IPS-18a (cell line): ENCODE data around the gene B9D1.

Source experiments
- H3K27ac ChIP-seq: one replicate; pipeline ENCODE4 v1.5.1; 2013; ENCODE audit warnings: low read length
- H3K27me3 ChIP-seq: one replicate; pipeline ENCODE4 v1.6.1; 2013; ENCODE audit warnings: mild to moderate bottlenecking, low read length; ENCODE audit not compliant: control insufficient read depth, insufficient read depth
- H3K36me3 ChIP-seq: one replicate; pipeline ENCODE4 v1.6.1; 2013; ENCODE audit warnings: low read depth, low read length; ENCODE audit not compliant: control insufficient read depth
- H3K4me1 ChIP-seq: one replicate; pipeline ENCODE4 v1.6.1; 2013; ENCODE audit warnings: low read depth, low read length; ENCODE audit not compliant: control insufficient read depth
- H3K4me3 ChIP-seq: one replicate; pipeline ENCODE4 v1.5.1; 2013; ENCODE audit warnings: low read length
- H3K9ac ChIP-seq: one replicate; pipeline ENCODE4 v1.6.1; 2013; ENCODE audit warnings: mild to moderate bottlenecking, low read length, moderate library complexity
- H3K9me3 ChIP-seq: one replicate; pipeline ENCODE4 v1.6.1; 2013; ENCODE audit warnings: low read depth, low read length; ENCODE audit not compliant: control insufficient read depth

Gene B9D1

GRCh38 chr17:19318611-19319010, 43.9 kb downstream of the B9D1 start:
- H3K27ac ChIP-seq, result no peak overlapping the region
- no peak overlapping the region for H3K4me3 ChIP-seq
- H3K4me1 ChIP-seq, result peaks cover 20% of the 10 kb centered on the region
- no peaks in the 10 kb centered on the region for H3K9me3 ChIP-seq
- H3K27me3 ChIP-seq, result no peaks in the 10 kb centered on the region
- peaks cover 6% of the 10 kb centered on the region for H3K36me3 ChIP-seq
- H3K9ac ChIP-seq, result no peak overlapping the region

GRCh38 chr17:19317359-19318095, 45.0 kb downstream of the B9D1 start:
- Histone ChIP-seq H3K27ac (peak overlapping the region; percentile 16), H3K36me3 (peaks cover 7% of the 10 kb centered on the region), H3K9ac (no peak overlapping the region), H3K27me3 (no peaks in the 10 kb centered on the region), H3K9me3 (no peaks in the 10 kb centered on the region), H3K4me1 (peaks cover 20% of the 10 kb centered on the region), H3K4me3 (no peak overlapping the region)

- H3K4me3 ChIP-seq, result no peak overlapping the region
- no peak overlapping the region for H3K9ac ChIP-seq
- H3K27ac ChIP-seq, result no peak overlapping the region
Observed at GRCh38 chr17:19316761-19317358, 45.7 kb downstream of the B9D1 start.

GRCh38 chr17:19315104-19315503, 47.4 kb downstream of the B9D1 start:
- H3K27me3 ChIP-seq, result no peaks in the 10 kb centered on the region
- no peak overlapping the region for H3K4me3 ChIP-seq
- no peaks in the 10 kb centered on the region for H3K9me3 ChIP-seq
- H3K27ac ChIP-seq, result no peak overlapping the region
- H3K9ac ChIP-seq, result no peak overlapping the region
- peaks cover 17% of the 10 kb centered on the region for H3K36me3 ChIP-seq
- peaks cover 20% of the 10 kb centered on the region for H3K4me1 ChIP-seq

More at GRCh38 chr17:19316761-19317358, 45.7 kb downstream of the B9D1 start:
- Histone ChIP-seq H3K27me3 (no peaks in the 10 kb centered on the region), H3K4me1 (peaks cover 20% of the 10 kb centered on the region), H3K36me3 (peaks cover 13% of the 10 kb centered on the region), H3K9me3 (no peaks in the 10 kb centered on the region)

- peaks cover 20% of the 10 kb centered on the region for H3K4me1 ChIP-seq
- no peak overlapping the region for H3K27ac ChIP-seq
- H3K9ac ChIP-seq, result no peak overlapping the region
- no peaks in the 10 kb centered on the region for H3K27me3 ChIP-seq
- peaks cover 17% of the 10 kb centered on the region for H3K36me3 ChIP-seq
- H3K9me3 ChIP-seq, result no peaks in the 10 kb centered on the region
- no peak overlapping the region for H3K4me3 ChIP-seq
Observed at GRCh38 chr17:19313746-19314651, 48.5 kb downstream of the B9D1 start.

- Histone ChIP-seq H3K36me3 (peaks cover 17% of the 10 kb centered on the region), H3K9me3 (no peaks in the 10 kb centered on the region), H3K27ac (no peak overlapping the region), H3K4me1 (peaks cover 20% of the 10 kb centered on the region), H3K27me3 (no peaks in the 10 kb centered on the region), H3K9ac (no peak overlapping the region), H3K4me3 (no peak overlapping the region)
Observed at GRCh38 chr17:19313066-19313745, 49.3 kb downstream of the B9D1 start.

- no peaks in the 10 kb centered on the region for H3K27me3 ChIP-seq
- H3K27ac ChIP-seq, result no peak overlapping the region
- no peaks in the 10 kb centered on the region for H3K9me3 ChIP-seq
- no peak overlapping the region for H3K4me3 ChIP-seq
- H3K9ac ChIP-seq, result no peak overlapping the region
- H3K4me1 ChIP-seq, result peaks cover 12% of the 10 kb centered on the region
- H3K36me3 ChIP-seq, result peaks cover 17% of the 10 kb centered on the region
Observed at GRCh38 chr17:19312406-19312805, 50.1 kb downstream of the B9D1 start.

- H3K9ac ChIP-seq, result no peak overlapping the region
- H3K4me1 ChIP-seq, result peaks cover 6% of the 10 kb centered on the region
- H3K4me3 ChIP-seq, result no peak overlapping the region
- H3K27ac ChIP-seq, result no peak overlapping the region
- H3K27me3 ChIP-seq, result no peaks in the 10 kb centered on the region
- H3K36me3 ChIP-seq, result peaks cover 17% of the 10 kb centered on the region
- H3K9me3 ChIP-seq, result no peaks in the 10 kb centered on the region
Observed at GRCh38 chr17:19311421-19312215, 50.9 kb downstream of the B9D1 start.

GRCh38 chr17:19311016-19311415, 51.5 kb downstream of the B9D1 start:
- peaks cover 16% of the 10 kb centered on the region for H3K36me3 ChIP-seq
- H3K4me1 ChIP-seq, result no peaks in the 10 kb centered on the region
- no peak overlapping the region for H3K9ac ChIP-seq
- H3K9me3 ChIP-seq, result no peaks in the 10 kb centered on the region
- H3K27ac ChIP-seq, result no peak overlapping the region
- no peaks in the 10 kb centered on the region for H3K27me3 ChIP-seq
- no peak overlapping the region for H3K4me3 ChIP-seq

- no peak overlapping the region for H3K4me3 ChIP-seq
- H3K36me3 ChIP-seq, result peaks cover 12% of the 10 kb centered on the region
- H3K27me3 ChIP-seq, result no peaks in the 10 kb centered on the region
- no peak overlapping the region for H3K27ac ChIP-seq
- H3K4me1 ChIP-seq, result no peaks in the 10 kb centered on the region
- H3K9me3 ChIP-seq, result no peaks in the 10 kb centered on the region
- H3K9ac ChIP-seq, result no peak overlapping the region
Observed at GRCh38 chr17:19310151-19310550, 52.4 kb downstream of the B9D1 start.
